GM23338 (cell line): ENCODE results near the gene PRSS37. TPM values are rescaled to one million over a fixed set of nuclear protein-coding genes. Genes with fewer than 3 reads are reported as not detected.

Experiments used
- ATAC-seq: fragments of 200-7000 bp; cut with Tn5 transposase; 3 replicates; pipeline ENCODE4 v1.9.1; 2020
- DNase-seq: peaks from one replicate; pipeline ENCODE4 v3.0.0-alpha.2; 2015; ENCODE audit warnings: low spot score
- H2AFZ ChIP-seq: fragments of 200-600 bp; sonication (generic); 2 replicates; pipeline ENCODE4 v1.8.0; 2016; ENCODE audit warnings: antibody characterized with exemption, mild to moderate bottlenecking, moderate library complexity
- H3F3A ChIP-seq: fragments of 200-600 bp; sonication (generic); replicated peaks from 2 replicates; pipeline ENCODE4 v1.8.0; 2017; ENCODE audit warnings: antibody characterized with exemption, mixed run types, low read depth
- H3K27ac ChIP-seq: fragments of 200-600 bp; sonication (generic); 2 replicates; pipeline ENCODE4 v1.6.1; 2016; ENCODE audit warnings: low read depth
- H3K27me3 ChIP-seq: fragments of 200-600 bp; sonication (generic); 2 replicates; pipeline ENCODE4 v1.8.0; 2016; ENCODE audit warnings: mild to moderate bottlenecking, mixed run types, moderate library complexity; ENCODE audit not compliant: insufficient read depth
- H3K36me3 ChIP-seq: fragments of 200-600 bp; sonication (generic); 2 replicates; pipeline ENCODE4 v1.8.0; 2016; ENCODE audit warnings: mild to moderate bottlenecking; ENCODE audit not compliant: insufficient read depth
- H3K4me1 ChIP-seq: fragments of 200-600 bp; sonication (generic); 2 replicates; pipeline ENCODE4 v1.8.0; 2016; ENCODE audit warnings: mild to moderate bottlenecking, moderate library complexity; ENCODE audit not compliant: insufficient read depth
- H3K4me2 ChIP-seq: fragments of 200-600 bp; sonication (generic); 2 replicates; pipeline ENCODE4 v1.7.1; 2017; ENCODE audit warnings: mixed run types
- H3K4me3 ChIP-seq: fragments of 200-600 bp; sonication (generic); 2 replicates; pipeline ENCODE4 v1.6.1; 2016; ENCODE audit warnings: mixed run types
- H3K79me2 ChIP-seq: fragments of 200-600 bp; sonication (generic); replicated peaks from 2 replicates; pipeline ENCODE4 v1.8.0; 2017; ENCODE audit warnings: mild to moderate bottlenecking; ENCODE audit not compliant: insufficient read depth
- H3K9me2 ChIP-seq: fragments of 200-600 bp; sonication (generic); 2 replicates; pipeline ENCODE4 v1.8.0; 2017; ENCODE audit not compliant: insufficient read depth
- H4K20me1 ChIP-seq: fragments of 200-600 bp; sonication (generic); replicated peaks from 2 replicates; pipeline ENCODE4 v1.8.0; 2017; ENCODE audit warnings: mild to moderate bottlenecking; ENCODE audit not compliant: insufficient read depth
- H3K27ac Mint-ChIP-seq: 2 replicates; pipeline ENCODE4 v1.8.0; 2020; ENCODE audit warnings: inconsistent platforms, mild to moderate bottlenecking, moderate library complexity, mixed read lengths
- H3K27me3 Mint-ChIP-seq: 3 replicates; pipeline ENCODE4 v1.8.0; 2022; ENCODE audit warnings: low read depth, mild to moderate bottlenecking, moderate library complexity, mixed read lengths, inconsistent platforms; ENCODE audit not compliant: insufficient read depth, poor library complexity
- H3K36me3 Mint-ChIP-seq: 3 replicates; pipeline ENCODE4 v1.8.0; 2021; ENCODE audit warnings: low read depth, mild to moderate bottlenecking, inconsistent platforms, moderate library complexity, mixed read lengths
- H3K4me1 Mint-ChIP-seq: 3 replicates; pipeline ENCODE4 v1.8.0; 2020; ENCODE audit warnings: mild to moderate bottlenecking, inconsistent platforms, mixed read lengths
- H3K4me3 Mint-ChIP-seq: 3 replicates; pipeline ENCODE4 v1.8.0; 2021; ENCODE audit warnings: moderate library complexity, mild to moderate bottlenecking, inconsistent platforms, mixed read lengths
- H3K9me3 Mint-ChIP-seq: 3 replicates; pipeline ENCODE4 v1.8.0; 2020; ENCODE audit warnings: moderate library complexity, mild to moderate bottlenecking, inconsistent platforms, mixed read lengths
- CREB1 ChIP-seq: fragments of 250-450 bp; sonication (Bioruptor Pico); IDR thresholded peaks from 2 replicates; pipeline ENCODE4 v1.5.0; 2020; ENCODE audit warnings: low read depth, mild to moderate bottlenecking, moderate library complexity
- ETS1 ChIP-seq: IDR thresholded peaks from 2 replicates; pipeline ENCODE4 v1.6.1; 2016; ENCODE audit warnings: antibody characterized with exemption
- EZH2 ChIP-seq: fragments of 200-600 bp; sonication (generic); IDR thresholded peaks from one replicate; pipeline ENCODE4 v1.8.0; 2017; ENCODE audit warnings: antibody characterized with exemption, mild to moderate bottlenecking, low read depth; ENCODE audit not compliant: unreplicated experiment
- NANOG ChIP-seq: IDR thresholded peaks from 2 replicates; pipeline ENCODE4 v1.6.1; 2016; ENCODE audit warnings: antibody characterized with exemption, borderline replicate concordance
- STAT1 ChIP-seq: IDR thresholded peaks from one replicate; pipeline ENCODE4 v1.6.1; 2016; ENCODE audit warnings: antibody characterized with exemption; ENCODE audit not compliant: unreplicated experiment
- ZNF331 ChIP-seq: fragments of 250-450 bp; sonication (Bioruptor Pico); IDR thresholded peaks from 2 replicates; pipeline ENCODE4 v1.5.0; 2020; ENCODE audit warnings: low read depth, mild to moderate bottlenecking, moderate library complexity
- ZNF462 ChIP-seq: fragments of 250-450 bp; sonication (Bioruptor Pico); IDR thresholded peaks from 2 replicates; pipeline ENCODE4 v1.5.0; 2020; ENCODE audit warnings: mild to moderate bottlenecking, moderate library complexity
- polyA plus RNA-seq: library from polyadenylated mRNA; unstranded; fragments of >200 nt; fragmentation: Nextera tagmentation; extraction: Ambion mirVana; gene quantifications from 2 replicates; pipeline ENCODE4 v1.2.1, GENCODE V29; 2016
- total RNA-seq: library from RNA; depleted of rRNA; stranded (reverse); fragments of >200 nt; shearing (Covaris generic); gene quantifications from 2 replicates; pipeline ENCODE4 v1.2.3, GENCODE V29; 2014

Gene PRSS37
- total and polyA plus RNA-seq, 2 experiments from 2014 or later, result 0.58 TPM; not detected in 1

GRCh38 chr7:141844256-141844655, 3.0 kb upstream of the PRSS37 start:
- no peaks in the 10 kb centered on the region for H3K9me2 ChIP-seq
- Mint-ChIP-seq H3K27ac (no peak overlapping the region), H3K4me1 (no peaks in the 10 kb centered on the region), H3K36me3 (no peaks in the 10 kb centered on the region), H3K4me3 (no peak overlapping the region), H3K27me3 (no peaks in the 10 kb centered on the region), H3K9me3 (no peaks in the 10 kb centered on the region; the same call in 2 of the 3 replicates)
- H2AFZ ChIP-seq, result no peak overlapping the region
- ATAC-seq (no peak), DNase-seq (no peak)
- no peak for TF ChIP-seq ZNF331 (CRISPR knock-in tag)
- TF ChIP-seq CREB1, result no peak
- no peak for TF ChIP-seq NANOG
- no peak for TF ChIP-seq ETS1
- TF ChIP-seq ZNF462, result no peak
- no peak for TF ChIP-seq EZH2
- no peak for TF ChIP-seq STAT1
- no peaks in the 10 kb centered on the region for H3F3A ChIP-seq
- H3K27ac ChIP-seq, result no peak overlapping the region
- no peaks in the 10 kb centered on the region for H3K4me1 ChIP-seq
- no peak overlapping the region for H3K4me2 ChIP-seq
- H3K36me3 ChIP-seq, result no peaks in the 10 kb centered on the region
- no peaks in the 10 kb centered on the region for H4K20me1 ChIP-seq
- H3K79me2 ChIP-seq, result no peaks in the 10 kb centered on the region
- H3K27me3 ChIP-seq, result no peaks in the 10 kb centered on the region
- H3K4me3 ChIP-seq, result no peak overlapping the region
